Astrocyte (in vitro differentiated cells and primary cell): Measurements from ENCODE around the gene WNT7B. TPM values are rescaled to one million over a fixed set of nuclear protein-coding genes. Genes with fewer than 3 reads are reported as not detected.

Source experiments
- DNase-seq: peaks from one replicate; pipeline ENCODE4 v3.0.0-alpha.2; 2010; ENCODE audit warnings: low read depth
- FAIRE-seq: peaks from 2 replicates; lab custom pipeline; 2011; peaks lifted over from hg19 to GRCh38; lab: Jason Lieb, UNC
- H2AFZ ChIP-seq: 2 replicates; pipeline ENCODE4 v1.6.0; 2012; ENCODE audit warnings: low read depth, low read length, inconsistent platforms
- H3K27ac ChIP-seq: 2 replicates; pipeline ENCODE4 v1.5.1; 2011; ENCODE audit warnings: low read depth, low read length, inconsistent platforms
- H3K27me3 ChIP-seq: 2 replicates; pipeline ENCODE4 v1.6.0; 2011; ENCODE audit warnings: low read length, inconsistent platforms; ENCODE audit not compliant: insufficient read depth
- H3K36me3 ChIP-seq: 2 replicates; pipeline ENCODE4 v1.5.1; 2011; ENCODE audit warnings: low read length, inconsistent platforms; ENCODE audit not compliant: insufficient read depth
- H3K4me1 ChIP-seq: 2 replicates; pipeline ENCODE4 v1.5.1; 2011; ENCODE audit warnings: low read length, inconsistent platforms; ENCODE audit not compliant: insufficient read depth
- H3K4me2 ChIP-seq: 2 replicates; pipeline ENCODE4 v1.6.0; 2012; ENCODE audit warnings: low read length, inconsistent platforms
- H3K4me3 ChIP-seq: 2 replicates; pipeline ENCODE4 v1.5.1; 2011; ENCODE audit warnings: low read depth, mild to moderate bottlenecking, low read length, inconsistent platforms; ENCODE audit not compliant: insufficient read depth
- H3K79me2 ChIP-seq: 2 replicates; pipeline ENCODE4 v1.6.0; 2012; ENCODE audit warnings: mild to moderate bottlenecking, low read length, inconsistent platforms; ENCODE audit not compliant: insufficient read depth
- H3K9ac ChIP-seq: 2 replicates; pipeline ENCODE4 v1.6.0; 2012; ENCODE audit warnings: mild to moderate bottlenecking, low read length, inconsistent platforms
- H3K9me3 ChIP-seq: 2 replicates; pipeline ENCODE4 v1.5.1; 2012; ENCODE audit warnings: low read depth, mild to moderate bottlenecking, low read length, inconsistent platforms; ENCODE audit not compliant: insufficient read depth
- H4K20me1 ChIP-seq: 2 replicates; pipeline ENCODE4 v1.6.0; 2012; ENCODE audit warnings: low read length, inconsistent platforms; ENCODE audit not compliant: insufficient read depth
- H3K27ac Mint-ChIP-seq: one replicate; pipeline ENCODE4 v1.8.0; 2021; ENCODE audit warnings: mild to moderate bottlenecking, mixed read lengths; ENCODE audit not compliant: unreplicated experiment
- H3K27me3 Mint-ChIP-seq: one replicate; pipeline ENCODE4 v1.8.0; 2021; ENCODE audit warnings: low read depth, mixed read lengths; ENCODE audit not compliant: unreplicated experiment
- H3K36me3 Mint-ChIP-seq: one replicate; pipeline ENCODE4 v1.8.0; 2021; ENCODE audit warnings: low read depth, mixed read lengths; ENCODE audit not compliant: unreplicated experiment
- H3K4me1 Mint-ChIP-seq: one replicate; pipeline ENCODE4 v1.8.0; 2021; ENCODE audit warnings: low read depth, mixed read lengths; ENCODE audit not compliant: unreplicated experiment
- H3K4me3 Mint-ChIP-seq: one replicate; pipeline ENCODE4 v1.8.0; 2021; ENCODE audit warnings: mild to moderate bottlenecking, moderate library complexity, mixed read lengths; ENCODE audit not compliant: unreplicated experiment
- H3K9me3 Mint-ChIP-seq: one replicate; pipeline ENCODE4 v1.8.0; 2021; ENCODE audit warnings: mild to moderate bottlenecking, mixed read lengths; ENCODE audit not compliant: unreplicated experiment
- CTCF ChIP-seq: IDR thresholded peaks from 2 replicates; pipeline ENCODE4 v1.5.1; 2011; ENCODE audit warnings: low read depth, mild to moderate bottlenecking, inconsistent platforms, low read length, moderate library complexity; ENCODE audit not compliant: insufficient read depth
- EZH2 ChIP-seq: IDR thresholded peaks from 2 replicates; pipeline ENCODE4 v1.6.1; 2012; ENCODE audit warnings: mild to moderate bottlenecking, low read length, inconsistent platforms; ENCODE audit not compliant: insufficient read depth
- total RNA-seq: library from RNA; stranded (reverse); gene quantifications from 2 replicates; pipeline ENCODE4 v1.2.1, GENCODE V29; 2021

Gene WNT7B
- total RNA-seq, 1 donor from 2014 or later: 1.7 TPM

DNA sequence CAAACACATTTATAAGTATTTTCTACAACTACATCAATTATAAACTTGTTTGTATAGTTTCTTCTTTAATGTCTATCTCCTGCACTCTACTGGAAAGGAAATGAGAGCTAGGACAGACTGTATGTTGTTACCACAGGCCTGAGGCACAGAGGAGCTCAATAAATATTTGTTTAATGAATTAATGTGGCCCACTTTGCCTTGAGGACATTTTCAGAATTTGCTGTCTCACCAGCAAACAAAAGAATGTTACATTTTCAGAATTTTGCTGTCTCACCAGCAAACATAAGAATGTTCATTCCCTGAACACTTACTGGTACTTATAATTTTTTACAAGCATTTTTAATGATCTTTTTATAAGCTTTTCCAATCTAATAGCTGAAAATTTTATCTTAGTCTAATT, 41.9 kb upstream of the WNT7B start:
- Histone ChIP-seq H3K9ac (no peak overlapping the region), H3K36me3 (no peaks in the 10 kb centered on the region), H3K4me1 (peaks cover 21% of the 10 kb centered on the region), H3K4me2 (no peak overlapping the region), H3K27ac (no peak overlapping the region), H3K9me3 (no peaks in the 10 kb centered on the region), H3K4me3 (no peak overlapping the region), H3K27me3 (no peaks in the 10 kb centered on the region), H4K20me1 (no peaks in the 10 kb centered on the region), H2AFZ (no peak overlapping the region), H3K79me2 (no peaks in the 10 kb centered on the region)
- H3K27me3 Mint-ChIP-seq: peaks cover 11% of the 10 kb centered on the region
- no peaks in the 10 kb centered on the region for H3K9me3 Mint-ChIP-seq
- DNase-seq: no peak
- no peak overlapping the region for H3K4me3 Mint-ChIP-seq
- no peak for TF ChIP-seq EZH2
- TF ChIP-seq CTCF: no peak
- H3K36me3 Mint-ChIP-seq: peaks cover 1% of the 10 kb centered on the region
- FAIRE-seq: no peak
- no peak overlapping the region for H3K27ac Mint-ChIP-seq
- H3K4me1 Mint-ChIP-seq: peaks cover 4% of the 10 kb centered on the region

DNA sequence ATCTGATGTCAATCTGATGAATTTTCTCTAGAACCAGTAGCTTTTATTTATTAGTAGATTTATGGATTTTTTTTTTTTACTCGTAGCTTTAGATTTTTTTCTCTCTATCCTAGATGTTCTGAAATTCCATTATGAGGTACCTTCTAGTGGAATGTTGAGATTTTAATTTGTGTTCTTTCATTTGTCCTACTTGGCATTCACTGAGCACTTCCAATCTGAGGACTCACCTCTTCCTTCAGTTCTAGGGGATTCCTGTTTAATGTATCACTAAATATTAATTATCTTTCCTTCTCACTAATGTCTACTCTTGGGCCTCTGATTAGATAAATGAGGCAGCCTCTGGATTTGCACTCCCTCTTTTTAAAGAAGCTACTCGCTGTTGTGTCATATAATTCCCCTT, 40.2 kb upstream of the WNT7B start:
- no peaks in the 10 kb centered on the region for H3K36me3 ChIP-seq
- peaks cover 1% of the 10 kb centered on the region for H3K36me3 Mint-ChIP-seq
- H3K9ac ChIP-seq: no peak overlapping the region
- H3K27ac ChIP-seq: peak overlapping the region; percentile 23
- no peaks in the 10 kb centered on the region for H3K9me3 ChIP-seq
- H3K27me3 Mint-ChIP-seq: peaks cover 7% of the 10 kb centered on the region
- no peak overlapping the region for H2AFZ ChIP-seq
- H3K4me1 Mint-ChIP-seq: peaks cover 3% of the 10 kb centered on the region
- H3K4me3 Mint-ChIP-seq: no peak overlapping the region
- no peak overlapping the region for H3K4me2 ChIP-seq
- H3K4me1 ChIP-seq: peaks cover 27% of the 10 kb centered on the region
- TF ChIP-seq EZH2 (no peak), CTCF (no peak)
- H3K4me3 ChIP-seq: no peak overlapping the region
- DNase-seq (peak; percentile 71), FAIRE-seq (no peak)
- H3K27me3 ChIP-seq: no peaks in the 10 kb centered on the region
- no peaks in the 10 kb centered on the region for H3K9me3 Mint-ChIP-seq
- no peak overlapping the region for H3K27ac Mint-ChIP-seq
- no peaks in the 10 kb centered on the region for H4K20me1 ChIP-seq
- peaks cover 9% of the 10 kb centered on the region for H3K79me2 ChIP-seq
